Measurements from ENCODE around the gene CRHR1. TPM values are rescaled to one million over a fixed set of nuclear protein-coding genes. Genes with fewer than 3 reads are reported as not detected.

Gene CRHR1
- total RNA-seq, 3 donors from 2014 or later (not counting 1 experiment from before 2014, with no cell fraction given), result not detected

DNA sequence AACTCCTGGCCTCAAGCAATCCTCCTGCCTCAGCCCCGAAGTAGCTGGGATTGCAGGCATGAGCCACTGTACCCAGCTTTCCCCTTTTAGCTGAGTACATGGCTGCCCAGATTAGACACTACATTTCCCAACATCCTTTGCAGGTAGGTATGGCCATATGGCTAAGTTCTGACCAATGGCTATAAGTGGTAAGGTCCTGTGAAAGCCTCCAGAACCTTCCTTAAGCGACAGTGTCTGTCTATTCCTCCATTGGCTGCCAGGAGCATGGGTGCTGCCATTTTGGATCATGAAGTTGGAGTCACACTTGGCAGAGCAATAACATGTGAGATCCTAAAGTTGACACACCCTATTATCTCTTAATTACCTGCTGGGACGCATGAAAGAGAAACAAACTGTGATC, 24.4 kb upstream of the CRHR1 start:
- TF ChIP-seq, protein P1, sequence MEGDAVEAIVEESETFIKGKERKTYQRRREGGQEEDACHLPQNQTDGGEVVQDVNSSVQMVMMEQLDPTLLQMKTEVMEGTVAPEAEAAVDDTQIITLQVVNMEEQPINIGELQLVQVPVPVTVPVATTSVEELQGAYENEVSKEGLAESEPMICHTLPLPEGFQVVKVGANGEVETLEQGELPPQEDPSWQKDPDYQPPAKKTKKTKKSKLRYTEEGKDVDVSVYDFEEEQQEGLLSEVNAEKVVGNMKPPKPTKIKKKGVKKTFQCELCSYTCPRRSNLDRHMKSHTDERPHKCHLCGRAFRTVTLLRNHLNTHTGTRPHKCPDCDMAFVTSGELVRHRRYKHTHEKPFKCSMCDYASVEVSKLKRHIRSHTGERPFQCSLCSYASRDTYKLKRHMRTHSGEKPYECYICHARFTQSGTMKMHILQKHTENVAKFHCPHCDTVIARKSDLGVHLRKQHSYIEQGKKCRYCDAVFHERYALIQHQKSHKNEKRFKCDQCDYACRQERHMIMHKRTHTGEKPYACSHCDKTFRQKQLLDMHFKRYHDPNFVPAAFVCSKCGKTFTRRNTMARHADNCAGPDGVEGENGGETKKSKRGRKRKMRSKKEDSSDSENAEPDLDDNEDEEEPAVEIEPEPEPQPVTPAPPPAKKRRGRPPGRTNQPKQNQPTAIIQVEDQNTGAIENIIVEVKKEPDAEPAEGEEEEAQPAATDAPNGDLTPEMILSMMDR (IDR thresholded peaks at IDR 0.05), result no peak
- Mint-ChIP-seq H3K4me3 (no peak overlapping the region), H3K27ac (no peak overlapping the region), H3K9me3 (no peaks in the 10 kb centered on the region), H3K4me1 (no peaks in the 10 kb centered on the region), H3K36me3 (no peaks in the 10 kb centered on the region), H3K27me3 (ENCODE audit: low read depth in 2 of 2) (peaks cover 17 to 25% of the 10 kb centered on the region in 2 donors)
- DNase-seq, result no peak
- no peaks in the 10 kb centered on the region for H3K27me3 ChIP-seq (ENCODE audit: control insufficient read depth, insufficient read depth, low read length)
- intact Hi-C loops (cut with micrococcal nuclease), result no loop called here
- no peaks in the 10 kb centered on the region for H3K9me3 ChIP-seq (ENCODE audit: control insufficient read depth, insufficient read depth, low read length)
- H3K4me1 ChIP-seq (ENCODE audit: control insufficient read depth, insufficient read depth, low read length), result no peaks in the 10 kb centered on the region
- 74% methylated on average over 2 of the region's 3 CpGs for WGBS (ENCODE audit: insufficient coverage)
- no peak overlapping the region for H3K4me3 ChIP-seq (ENCODE audit: low read length)
- H3K27ac ChIP-seq (ENCODE audit: low read length), result no peak overlapping the region
- H3K36me3 ChIP-seq (ENCODE audit: control insufficient read depth, insufficient read depth, low read length), result no peaks in the 10 kb centered on the region
- no peak for ATAC-seq

DNA sequence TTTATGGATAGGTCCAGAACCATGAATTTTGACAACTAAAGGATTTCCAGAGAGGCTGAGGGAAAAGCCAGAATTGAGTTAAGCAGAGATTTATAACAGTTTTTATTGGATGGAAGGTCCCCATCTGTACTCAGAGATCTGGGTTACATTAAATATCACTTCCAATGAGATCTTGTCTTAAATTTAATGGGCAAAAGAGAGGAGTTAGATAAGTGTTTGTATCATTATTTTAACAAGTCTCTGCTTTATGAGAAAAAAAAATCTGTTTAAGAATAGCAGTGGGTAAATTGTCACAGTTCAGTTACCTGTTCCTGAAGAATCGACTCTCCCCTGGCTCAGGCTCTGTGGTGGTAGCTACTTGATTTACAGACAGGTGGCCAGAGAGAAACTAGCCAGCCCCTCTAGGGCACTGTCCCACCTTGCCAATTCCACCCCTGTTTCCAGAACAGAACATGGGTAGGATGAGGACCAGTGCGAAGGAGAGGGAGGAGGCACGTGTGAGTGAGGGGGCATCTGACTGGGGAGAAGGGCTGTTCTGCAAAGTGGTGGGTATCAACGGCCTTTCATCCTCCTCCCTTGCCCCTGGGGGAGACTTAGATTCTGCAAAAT, 22.1 kb upstream of the CRHR1 start:
- H3K27me3 ChIP-seq (ENCODE audit: control insufficient read depth, insufficient read depth, low read length), result peaks cover 2% of the 10 kb centered on the region
- DNase-seq (no peak), ATAC-seq (no peak)
- H3K4me1 Mint-ChIP-seq, result no peaks in the 10 kb centered on the region
- intact Hi-C loops (cut with micrococcal nuclease), result no loop called here
- WGBS (ENCODE audit: insufficient coverage), result 58% methylated on average over 2 of the region's 4 CpGs
- H3K27ac ChIP-seq (ENCODE audit: low read length), result no peak overlapping the region
- no peak overlapping the region for H3K4me3 ChIP-seq (ENCODE audit: low read length)
- H3K27me3 Mint-ChIP-seq (ENCODE audit: low read depth in 2 of 2), result peaks cover 17 to 20% of the 10 kb centered on the region in 2 donors
- no peak overlapping the region for H3K4me3 Mint-ChIP-seq
- no peak overlapping the region for H3K27ac Mint-ChIP-seq
- no peaks in the 10 kb centered on the region for H3K9me3 ChIP-seq (ENCODE audit: control insufficient read depth, insufficient read depth, low read length)
- H3K9me3 Mint-ChIP-seq, result no peaks in the 10 kb centered on the region
- H3K36me3 Mint-ChIP-seq, result no peaks in the 10 kb centered on the region
- no peaks in the 10 kb centered on the region for H3K4me1 ChIP-seq (ENCODE audit: control insufficient read depth, insufficient read depth, low read length)
- no peaks in the 10 kb centered on the region for H3K36me3 ChIP-seq (ENCODE audit: control insufficient read depth, insufficient read depth, low read length)
- TF ChIP-seq, protein P1 (IDR thresholded peaks at IDR 0.05), result no peak

DNA sequence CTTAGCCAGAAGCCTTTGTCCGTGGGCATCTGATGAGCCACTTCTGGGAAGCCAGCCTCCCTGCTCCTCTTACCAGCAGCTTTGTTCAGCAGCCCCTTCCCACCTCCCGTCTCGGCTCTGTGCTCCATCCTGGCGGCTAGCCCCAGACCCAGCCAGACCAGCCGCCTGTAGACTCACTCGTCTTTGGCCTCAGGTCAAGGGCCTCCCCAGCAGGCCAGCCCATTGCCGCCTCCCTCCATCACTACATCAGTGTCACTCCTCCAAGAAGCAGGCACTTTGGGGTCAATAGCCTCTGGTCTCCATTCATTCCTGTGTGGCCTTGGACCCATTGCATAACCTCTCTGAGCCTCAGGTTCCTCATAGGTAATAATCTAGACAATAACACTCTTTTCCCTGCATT, 20.9 kb upstream of the CRHR1 start:
- no peaks in the 10 kb centered on the region for H3K4me1 ChIP-seq (ENCODE audit: control insufficient read depth, insufficient read depth, low read length)
- H3K27ac ChIP-seq (ENCODE audit: low read length), result no peak overlapping the region
- DNase-seq, result no peak
- Mint-ChIP-seq H3K27ac (no peak overlapping the region), H3K4me3 (no peak overlapping the region), H3K36me3 (no peaks in the 10 kb centered on the region), H3K4me1 (no peaks in the 10 kb centered on the region), H3K27me3 (ENCODE audit: low read depth in 2 of 2) (peaks cover 21 to 22% of the 10 kb centered on the region in 2 donors), H3K9me3 (no peaks in the 10 kb centered on the region)
- no peak for ATAC-seq
- H3K9me3 ChIP-seq (ENCODE audit: control insufficient read depth, insufficient read depth, low read length), result no peaks in the 10 kb centered on the region
- H3K27me3 ChIP-seq (ENCODE audit: control insufficient read depth, insufficient read depth, low read length), result peaks cover 2% of the 10 kb centered on the region
- H3K36me3 ChIP-seq (ENCODE audit: control insufficient read depth, insufficient read depth, low read length), result no peaks in the 10 kb centered on the region
- TF ChIP-seq, protein P1 (IDR thresholded peaks at IDR 0.05), result no peak
- intact Hi-C loops (cut with micrococcal nuclease), result no loop called here
- no peak overlapping the region for H3K4me3 ChIP-seq (ENCODE audit: low read length)
- WGBS (ENCODE audit: insufficient coverage), result 64% methylated on average over 7 of the region's 7 CpGs

DNA sequence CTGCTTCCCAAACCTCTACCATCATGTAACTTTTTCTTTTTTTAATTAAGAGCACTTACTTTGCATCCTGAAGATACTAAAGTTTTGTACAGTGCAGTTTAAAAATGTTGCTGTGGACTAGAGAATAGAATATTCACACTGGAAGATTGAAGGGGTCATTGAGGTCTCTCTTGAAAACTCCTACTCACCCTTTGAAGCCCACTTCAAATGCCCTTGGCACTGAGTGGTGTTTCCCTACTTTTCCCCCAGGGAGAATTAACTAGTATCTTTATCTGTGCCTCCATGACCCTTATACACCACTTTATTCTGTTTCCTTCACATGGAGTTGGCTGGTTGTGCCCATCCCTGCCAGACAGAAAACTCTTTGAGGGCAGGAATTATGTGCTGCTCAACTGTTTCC, 19.6 kb upstream of the CRHR1 start:
- peaks cover 21 to 24% of the 10 kb centered on the region in 2 donors for H3K27me3 Mint-ChIP-seq (ENCODE audit: low read depth in 2 of 2)
- H3K27me3 ChIP-seq (ENCODE audit: control insufficient read depth, insufficient read depth, low read length), result peaks cover 2% of the 10 kb centered on the region
- intact Hi-C loops (cut with micrococcal nuclease), result no loop called here
- H3K4me3 Mint-ChIP-seq, result no peak overlapping the region
- H3K9me3 ChIP-seq (ENCODE audit: control insufficient read depth, insufficient read depth, low read length), result no peaks in the 10 kb centered on the region
- H3K4me1 ChIP-seq (ENCODE audit: control insufficient read depth, insufficient read depth, low read length), result no peaks in the 10 kb centered on the region
- TF ChIP-seq, protein P1 (IDR thresholded peaks at IDR 0.05), result no peak
- H3K27ac ChIP-seq (ENCODE audit: low read length), result no peak overlapping the region
- no peaks in the 10 kb centered on the region for H3K36me3 Mint-ChIP-seq
- no peaks in the 10 kb centered on the region for H3K9me3 Mint-ChIP-seq
- H3K36me3 ChIP-seq (ENCODE audit: control insufficient read depth, insufficient read depth, low read length), result no peaks in the 10 kb centered on the region
- H3K4me3 ChIP-seq (ENCODE audit: low read length), result no peak overlapping the region
- no peaks in the 10 kb centered on the region for H3K4me1 Mint-ChIP-seq
- no peak for DNase-seq
- no peak for ATAC-seq
- no peak overlapping the region for H3K27ac Mint-ChIP-seq
